Testis (tissue), 3 donors: ENCODE data around the gene MAP7D1. TPM values are rescaled to one million over a fixed set of nuclear protein-coding genes. Genes with fewer than 3 reads are reported as not detected.

Experiments
- DNase-seq: peaks from one replicate; pipeline ENCODE4 v3.0.0-alpha.2; 2019
- H3K27ac ChIP-seq, 2 donors: fragments of 200-600 bp; sonication (generic); one replicate each; pipeline ENCODE4 v1.5.1; 2019
- H3K27me3 ChIP-seq: fragments of 200-600 bp; sonication (generic); one replicate; pipeline ENCODE4 v1.5.1; 2019
- H3K36me3 ChIP-seq: fragments of 200-600 bp; sonication (generic); one replicate; pipeline ENCODE4 v1.5.1; 2017; ENCODE audit warnings: low read depth; ENCODE audit errors: missing control alignments
- H3K4me1 ChIP-seq: fragments of 200-600 bp; sonication (generic); one replicate; pipeline ENCODE4 v1.5.1; 2019
- H3K4me3 ChIP-seq, 2 donors: fragments of 200-600 bp; sonication (generic); one replicate each; pipeline ENCODE4 v1.5.1; 2017 to 2019
- H3K9me3 ChIP-seq: fragments of 200-600 bp; sonication (generic); one replicate; pipeline ENCODE4 v1.5.1; 2017
- CTCF ChIP-seq, 3 experiments: fragments of 450-650 bp in 2 of 3; fragments of 200-600 bp in 1 of 3; sonication (generic) in 1 of 3; IDR thresholded peaks; one replicate each; pipeline ENCODE4 v1.5.1; 2016 to 2019; ENCODE audit warnings: antibody characterized with exemption in 3 of 3, mild to moderate bottlenecking in 2 of 3, moderate library complexity in 1 of 3
- POLR2A ChIP-seq: fragments of 450-650 bp; IDR thresholded peaks from one replicate; pipeline ENCODE4 v1.6.1; 2017; ENCODE audit warnings: antibody characterized with exemption, mild to moderate bottlenecking, moderate library complexity
- WGBS, 2 donors: methylation state at CpG; one replicate each; pipeline ENCODE4 v1.1.5; 2018; 5-methylcytosine and 5-hydroxymethylcytosine counted together
- intact Hi-C: fragments of 100-400 bp; cut with DNase I; formaldehyde crosslinking; loops from one replicate; pipeline ENCODE4 v1.15.1; 2023; ENCODE audit warnings: low total_unique reads
- polyA plus RNA-seq: library from polyadenylated mRNA; stranded (reverse); fragments of 350-450 nt; fragmentation: Illumina TruSeq; extraction: RNeasy Lipid Tissue Mini Kit (QIAGEN cat#74804); gene quantifications from one replicate; pipeline ENCODE4 v1.2.3, GENCODE V29; 2014; ENCODE audit warnings: low read depth, low replicate concordance; ENCODE audit not compliant: insufficient read depth
- total RNA-seq, 2 donors: library from RNA; depleted of rRNA; stranded (reverse); fragments of >200 nt; gene quantifications; one replicate each; pipeline ENCODE4 v1.2.3, GENCODE V29; 2016

MAP7D1 gene
- total and polyA plus RNA-seq, 3 donors from 2014 or later: 45.4 to 59.6 (median 50.2) TPM

- 56 to 63% methylated on average over 21 of the region's 21 CpGs for WGBS, 2 donors
- DNase-seq: no peak
- no peak overlapping the region for H3K27ac ChIP-seq
Measured at GRCh38 chr1:36126005-36126716, 29.8 kb upstream of the MAP7D1 start.

GRCh38 chr1:36126797-36127500 is 29.0 kb upstream of the MAP7D1 start:
- H3K27me3 ChIP-seq: no peaks in the 10 kb centered on the region
- peaks cover 4% of the 10 kb centered on the region for H3K4me1 ChIP-seq
- H3K4me3 ChIP-seq: no peak overlapping the region
- WGBS, 2 donors: 49 to 64% methylated on average over 7 of the region's 7 CpGs
- H3K36me3 ChIP-seq: no peaks in the 10 kb centered on the region
- no peak overlapping the region for H3K27ac ChIP-seq
- H3K9me3 ChIP-seq: no peaks in the 10 kb centered on the region
- intact Hi-C loops: no loop called here
- TF ChIP-seq POLR2A (no peak), CTCF (IDR thresholded peaks at IDR 0.05) (no peak)
- DNase-seq: no peak

More at GRCh38 chr1:36126005-36126716, 29.8 kb upstream of the MAP7D1 start:
- Histone ChIP-seq H3K4me1 (peaks cover 4% of the 10 kb centered on the region), H3K27me3 (no peaks in the 10 kb centered on the region), H3K36me3 (no peaks in the 10 kb centered on the region), H3K9me3 (no peaks in the 10 kb centered on the region), H3K4me3 (no peak overlapping the region)
- intact Hi-C loops: no loop called here
- TF ChIP-seq POLR2A (no peak), CTCF (IDR thresholded peaks at IDR 0.05) (no peak)

- H3K4me3 ChIP-seq: no peak overlapping the region
- no peaks in the 10 kb centered on the region for H3K27me3 ChIP-seq
- no peak for DNase-seq
- H3K9me3 ChIP-seq: no peaks in the 10 kb centered on the region
- no peak overlapping the region for H3K27ac ChIP-seq
- peaks cover 4% of the 10 kb centered on the region for H3K4me1 ChIP-seq
- 70 to 72% methylated on average over 8 to 11 of the region's 11 CpGs for WGBS, 2 donors
- intact Hi-C loops: no loop called here
- TF ChIP-seq CTCF (IDR thresholded peaks at IDR 0.05): no peak
- no peak for TF ChIP-seq POLR2A
- no peaks in the 10 kb centered on the region for H3K36me3 ChIP-seq
Measured at GRCh38 chr1:36128126-36128904, 27.6 kb upstream of the MAP7D1 start.

GRCh38 chr1:36128905-36129206 is 27.1 kb upstream of the MAP7D1 start:
- no peaks in the 10 kb centered on the region for H3K36me3 ChIP-seq
- TF ChIP-seq CTCF (IDR thresholded peaks at IDR 0.05): no peak
- TF ChIP-seq POLR2A: no peak
- peaks cover 4% of the 10 kb centered on the region for H3K4me1 ChIP-seq
- intact Hi-C loops: no loop called here
- H3K27me3 ChIP-seq: no peaks in the 10 kb centered on the region
- H3K4me3 ChIP-seq: no peak overlapping the region
- H3K27ac ChIP-seq: no peak overlapping the region
- 81 to 83% methylated on average over 3 of the region's 3 CpGs for WGBS, 2 donors
- H3K9me3 ChIP-seq: no peaks in the 10 kb centered on the region
- no peak for DNase-seq
